Stomach (tissue), 4 donors: ENCODE results near the gene PPP2R5C.

Source experiments
- EP300 ChIP-seq: sonication (generic); formaldehyde crosslinking; IDR thresholded peaks from one replicate; pipeline ENCODE4 v1.6.1; 2017; ENCODE audit warnings: antibody characterized with exemption
- POLR2A ChIP-seq, 4 donors: fragments of 450-650 bp; IDR thresholded peaks; one replicate each; pipeline ENCODE4 v1.6.1; 2016; ENCODE audit warnings: antibody characterized with exemption in 4 of 4, control low read depth in 2 of 4, mild to moderate bottlenecking in 1 of 4, moderate library complexity in 1 of 4
- TF ChIP-seq, protein P1 (sequence below), 7 experiments: fragments of 450-650 bp in 4 of 7; fragments of 200-600 bp in 3 of 7; sonication (generic) in 3 of 7; IDR thresholded peaks; one replicate each; pipeline ENCODE4 v1.5.1; 2016 to 2019; ENCODE audit warnings: antibody characterized with exemption in 7 of 7, control low read depth in 2 of 7, mild to moderate bottlenecking in 1 of 7

GRCh38 chr14:101928415-101928841 is 166.9 kb downstream of the PPP2R5C start:
- TF ChIP-seq, protein P1, sequence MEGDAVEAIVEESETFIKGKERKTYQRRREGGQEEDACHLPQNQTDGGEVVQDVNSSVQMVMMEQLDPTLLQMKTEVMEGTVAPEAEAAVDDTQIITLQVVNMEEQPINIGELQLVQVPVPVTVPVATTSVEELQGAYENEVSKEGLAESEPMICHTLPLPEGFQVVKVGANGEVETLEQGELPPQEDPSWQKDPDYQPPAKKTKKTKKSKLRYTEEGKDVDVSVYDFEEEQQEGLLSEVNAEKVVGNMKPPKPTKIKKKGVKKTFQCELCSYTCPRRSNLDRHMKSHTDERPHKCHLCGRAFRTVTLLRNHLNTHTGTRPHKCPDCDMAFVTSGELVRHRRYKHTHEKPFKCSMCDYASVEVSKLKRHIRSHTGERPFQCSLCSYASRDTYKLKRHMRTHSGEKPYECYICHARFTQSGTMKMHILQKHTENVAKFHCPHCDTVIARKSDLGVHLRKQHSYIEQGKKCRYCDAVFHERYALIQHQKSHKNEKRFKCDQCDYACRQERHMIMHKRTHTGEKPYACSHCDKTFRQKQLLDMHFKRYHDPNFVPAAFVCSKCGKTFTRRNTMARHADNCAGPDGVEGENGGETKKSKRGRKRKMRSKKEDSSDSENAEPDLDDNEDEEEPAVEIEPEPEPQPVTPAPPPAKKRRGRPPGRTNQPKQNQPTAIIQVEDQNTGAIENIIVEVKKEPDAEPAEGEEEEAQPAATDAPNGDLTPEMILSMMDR (IDR thresholded peaks at IDR 0.05) = no peak
- no peak for TF ChIP-seq POLR2A (IDR thresholded peaks at IDR 0.05)
- TF ChIP-seq EP300 = no peak
